Measurements from ENCODE around the gene ANO5.

GRCh38 chr11:22208151-22208858, 15.4 kb downstream of the ANO5 start:
- TF ChIP-seq CTCF (IDR thresholded peaks at IDR 0.05) (no peak), POLR2A (IDR thresholded peaks at IDR 0.05) (no peak)
